DLD1 (cell line): ENCODE measurements around the gene SIGLEC8.
"Not testable (repeated sequence)": the region's sequence is repeated elsewhere in the genome, so short reads cannot be mapped to it uniquely, and the experiment has no call there.

Experiments
- in situ Hi-C: cut with HindIII; loops from 2 replicates; pipeline ENCODE4 v1.10.0; 2017; ENCODE audit warnings: low sequenced_read_pairs

SIGLEC8 gene

GRCh38 chr19:51458051-51458645, at the start of gene SIGLEC8:
Gene SIGLEC8 (minus strand): TSS chr19:51458454. CDS start chr19:51458387, 67 bp downstream.
- in situ Hi-C loops: no loop called here

GRCh38 chr19:51507640-51508058, 49.4 kb upstream of the SIGLEC8 start:
- in situ Hi-C loops: no loop called here

GRCh38 chr19:51507192-51507591, 48.9 kb upstream of the SIGLEC8 start:
- in situ Hi-C loops: no loop called here

GRCh38 chr19:51505904-51506303, 47.6 kb upstream of the SIGLEC8 start:
- in situ Hi-C loops: no loop called here

GRCh38 chr19:51503896-51504295, 45.6 kb upstream of the SIGLEC8 start:
- in situ Hi-C loops: no loop called here

- in situ Hi-C loops: no loop called here
Observed at GRCh38 chr19:51503286-51503817, 45.1 kb upstream of the SIGLEC8 start.

- in situ Hi-C loops: no loop called here
Observed at GRCh38 chr19:51501594-51502263, 43.5 kb upstream of the SIGLEC8 start, which contains the start of gene SIGLEC12. Gene SIGLEC12 (minus strand): TSS chr19:51501800. CDS start chr19:51501733, 67 bp downstream.

GRCh38 chr19:51500931-51501330, 42.7 kb upstream of the SIGLEC8 start:
- in situ Hi-C loops: not testable (repeated sequence)

GRCh38 chr19:51497666-51498065, 39.4 kb upstream of the SIGLEC8 start:
- in situ Hi-C loops: no loop called here

- in situ Hi-C loops: no loop called here
Observed at GRCh38 chr19:51493776-51494175, 35.5 kb upstream of the SIGLEC8 start.

- in situ Hi-C loops: no loop called here
Observed at GRCh38 chr19:51491586-51491985, 33.3 kb upstream of the SIGLEC8 start.

- in situ Hi-C loops: no loop called here
Observed at GRCh38 chr19:51490676-51491075, 32.4 kb upstream of the SIGLEC8 start.

- in situ Hi-C loops: no loop called here
Observed at GRCh38 chr19:51489113-51489512, 30.9 kb upstream of the SIGLEC8 start.

GRCh38 chr19:51488491-51488890, 30.2 kb upstream of the SIGLEC8 start:
- in situ Hi-C loops: no loop called here

GRCh38 chr19:51485960-51486660, 27.9 kb upstream of the SIGLEC8 start:
- in situ Hi-C loops: no loop called here

GRCh38 chr19:51480590-51480989, 22.3 kb upstream of the SIGLEC8 start:
- in situ Hi-C loops: no loop called here

- in situ Hi-C loops: no loop called here
Observed at GRCh38 chr19:51479531-51480331, 21.5 kb upstream of the SIGLEC8 start.

GRCh38 chr19:51478381-51479234, 20.4 kb upstream of the SIGLEC8 start, which contains the start of gene CEACAM18:
Gene CEACAM18 (plus strand): TSS chr19:51478539.
- in situ Hi-C loops: no loop called here

- in situ Hi-C loops: no loop called here
Observed at GRCh38 chr19:51477344-51477743, 19.1 kb upstream of the SIGLEC8 start.

- in situ Hi-C loops: no loop called here
Observed at GRCh38 chr19:51476164-51476563, 17.9 kb upstream of the SIGLEC8 start.
